RWPE2 (cell line): ENCODE measurements around the gene PRDX4.
"Not testable (repeated sequence)": the region's sequence is repeated elsewhere in the genome, so short reads cannot be mapped to it uniquely, and the experiment has no call there.

Experiments used
- ATAC-seq: fragments of 200-7000 bp; cut with Tn5 transposase; 3 replicates; pipeline ENCODE4 v1.9.1; 2021; ENCODE audit warnings: low read depth
- DNase-seq: peaks from one replicate; pipeline ENCODE4 v3.0.0-alpha.2; 2020; ENCODE audit warnings: low spot score
- H3K27ac ChIP-seq: fragments of 450-650 bp; 2 replicates; pipeline ENCODE4 v1.5.1; 2017; ENCODE audit warnings: mild to moderate bottlenecking; ENCODE audit not compliant: poor library complexity, severe bottlenecking
- H3K27me3 ChIP-seq: fragments of 250-450 bp; sonication (Bioruptor Pico); 2 replicates; pipeline ENCODE4 v1.5.1; 2021; ENCODE audit warnings: mild to moderate bottlenecking, moderate library complexity; ENCODE audit not compliant: insufficient read depth, poor library complexity, severe bottlenecking
- H3K36me3 ChIP-seq: fragments of 250-450 bp; sonication (Bioruptor Pico); 2 replicates; pipeline ENCODE4 v1.5.1; 2020; ENCODE audit warnings: low read depth, mild to moderate bottlenecking, moderate library complexity
- H3K4me1 ChIP-seq: fragments of 250-450 bp; sonication (Bioruptor Pico); 2 replicates; pipeline ENCODE4 v1.5.1; 2021; ENCODE audit warnings: mild to moderate bottlenecking, moderate library complexity; ENCODE audit not compliant: insufficient read depth, poor library complexity, severe bottlenecking
- H3K4me3 ChIP-seq: fragments of 250-450 bp; sonication (Bioruptor Pico); 2 replicates; pipeline ENCODE4 v1.5.1; 2021; ENCODE audit warnings: mild to moderate bottlenecking, moderate library complexity; ENCODE audit not compliant: severe bottlenecking
- H3K9me3 ChIP-seq: fragments of 250-450 bp; sonication (Bioruptor Pico); 2 replicates; pipeline ENCODE4 v1.5.1; 2021; ENCODE audit warnings: mild to moderate bottlenecking, moderate library complexity; ENCODE audit not compliant: severe bottlenecking
- TF ChIP-seq, protein P1 (sequence below): fragments of 450-650 bp; IDR thresholded peaks from one replicate; pipeline ENCODE4 v1.5.1; 2017; ENCODE audit warnings: mild to moderate bottlenecking, moderate library complexity; ENCODE audit not compliant: poor library complexity, severe bottlenecking

The PRDX4 gene

DNA sequence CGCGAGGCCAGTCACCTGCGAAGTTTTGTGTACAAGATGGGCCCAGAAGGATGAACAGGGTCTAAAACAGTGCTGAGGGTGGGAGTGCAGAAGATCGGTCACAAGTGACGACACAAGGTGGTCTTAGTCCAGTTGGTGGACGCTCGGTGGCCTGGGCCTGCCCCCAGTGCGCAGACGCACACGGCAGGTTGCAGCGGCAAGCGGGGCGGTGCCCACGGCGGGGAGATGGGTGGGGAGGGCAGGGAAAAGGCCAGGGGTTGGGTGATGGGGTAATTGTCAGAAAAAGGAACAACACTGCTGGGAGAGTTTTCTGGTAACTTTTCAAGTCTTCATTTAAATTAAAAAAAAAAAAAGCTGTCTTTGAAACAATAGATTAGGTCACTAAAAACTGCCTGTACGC is 1.0 kb upstream of the PRDX4 start:
- H3K27ac ChIP-seq: no peak overlapping the region

DNA sequence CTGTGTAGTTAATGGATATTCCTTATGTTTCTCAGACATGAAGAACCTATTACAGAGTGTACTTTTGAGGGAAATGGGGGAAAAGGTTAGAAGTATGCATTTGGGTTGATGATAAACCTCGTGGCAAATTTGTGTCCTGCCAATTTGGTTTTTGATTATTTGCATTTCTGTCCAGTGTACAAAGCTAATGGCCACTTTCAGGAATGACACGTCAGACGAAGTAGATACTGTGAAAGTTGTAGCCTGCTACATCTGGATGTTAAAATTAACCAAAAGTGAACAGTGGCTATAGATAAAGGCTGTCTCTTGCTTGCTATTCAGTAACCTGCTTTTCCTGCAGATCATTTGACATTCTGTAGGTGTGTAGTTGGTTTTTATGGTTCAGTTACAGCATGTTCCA is 1.0 kb downstream of the PRDX4 start:
- Histone ChIP-seq H3K36me3 (peaks cover 29% of the 10 kb centered on the region), H3K4me3 (peak overlapping the region; percentile 56), H3K4me1 (peaks cover 3% of the 10 kb centered on the region), H3K9me3 (no peaks in the 10 kb centered on the region), H3K27me3 (no peaks in the 10 kb centered on the region), H3K27ac (peak overlapping the region; percentile 66)
- DNase-seq (no peak), ATAC-seq (no peak)
- TF ChIP-seq, protein P1, sequence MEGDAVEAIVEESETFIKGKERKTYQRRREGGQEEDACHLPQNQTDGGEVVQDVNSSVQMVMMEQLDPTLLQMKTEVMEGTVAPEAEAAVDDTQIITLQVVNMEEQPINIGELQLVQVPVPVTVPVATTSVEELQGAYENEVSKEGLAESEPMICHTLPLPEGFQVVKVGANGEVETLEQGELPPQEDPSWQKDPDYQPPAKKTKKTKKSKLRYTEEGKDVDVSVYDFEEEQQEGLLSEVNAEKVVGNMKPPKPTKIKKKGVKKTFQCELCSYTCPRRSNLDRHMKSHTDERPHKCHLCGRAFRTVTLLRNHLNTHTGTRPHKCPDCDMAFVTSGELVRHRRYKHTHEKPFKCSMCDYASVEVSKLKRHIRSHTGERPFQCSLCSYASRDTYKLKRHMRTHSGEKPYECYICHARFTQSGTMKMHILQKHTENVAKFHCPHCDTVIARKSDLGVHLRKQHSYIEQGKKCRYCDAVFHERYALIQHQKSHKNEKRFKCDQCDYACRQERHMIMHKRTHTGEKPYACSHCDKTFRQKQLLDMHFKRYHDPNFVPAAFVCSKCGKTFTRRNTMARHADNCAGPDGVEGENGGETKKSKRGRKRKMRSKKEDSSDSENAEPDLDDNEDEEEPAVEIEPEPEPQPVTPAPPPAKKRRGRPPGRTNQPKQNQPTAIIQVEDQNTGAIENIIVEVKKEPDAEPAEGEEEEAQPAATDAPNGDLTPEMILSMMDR: no peak

More for the DNA sequence above, 1.0 kb upstream of the PRDX4 start:
- Histone ChIP-seq H3K9me3 (no peaks in the 10 kb centered on the region), H3K27me3 (no peaks in the 10 kb centered on the region), H3K4me3 (no peak overlapping the region), H3K4me1 (peaks cover 3% of the 10 kb centered on the region), H3K36me3 (peaks cover 9% of the 10 kb centered on the region)
- DNase-seq (no peak), ATAC-seq (no peak)
- TF ChIP-seq, protein P1: no peak

DNA sequence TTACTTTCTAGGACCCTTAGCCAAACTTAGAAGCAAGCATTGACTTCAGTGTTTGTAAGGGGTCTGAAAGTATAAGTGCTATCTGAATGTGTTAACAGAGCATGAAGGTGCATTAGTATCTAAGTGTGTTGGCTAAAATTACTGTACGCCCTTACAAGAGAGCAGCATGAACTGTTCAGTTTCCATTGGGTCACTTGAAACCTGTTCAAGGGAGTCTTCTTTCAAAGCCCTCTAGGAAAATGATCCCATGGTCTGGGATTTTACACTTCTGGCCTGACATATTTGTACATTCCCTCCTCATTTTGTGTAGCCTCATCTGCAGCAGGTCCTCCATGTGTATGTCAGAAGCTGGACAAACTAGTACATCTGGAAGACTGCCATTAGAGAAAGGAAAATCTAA is 3.2 kb downstream of the PRDX4 start:
- H3K4me1 ChIP-seq: peaks cover 3% of the 10 kb centered on the region
- peaks cover 46% of the 10 kb centered on the region for H3K36me3 ChIP-seq
- H3K27ac ChIP-seq: no peak overlapping the region
- no peak for DNase-seq
- TF ChIP-seq, protein P1: no peak
- no peak overlapping the region for H3K4me3 ChIP-seq
- H3K27me3 ChIP-seq: no peaks in the 10 kb centered on the region
- no peak for ATAC-seq
- H3K9me3 ChIP-seq: no peaks in the 10 kb centered on the region

GRCh38 chrX:23673108-23673507 is 5.8 kb downstream of the PRDX4 start:
- DNase-seq (no peak), ATAC-seq (no peak)
- Histone ChIP-seq H3K27me3 (no peaks in the 10 kb centered on the region), H3K9me3 (no peaks in the 10 kb centered on the region), H3K27ac (no peak overlapping the region), H3K36me3 (peaks cover 51% of the 10 kb centered on the region), H3K4me3 (no peak overlapping the region), H3K4me1 (no peaks in the 10 kb centered on the region)
- TF ChIP-seq, protein P1: no peak

DNA sequence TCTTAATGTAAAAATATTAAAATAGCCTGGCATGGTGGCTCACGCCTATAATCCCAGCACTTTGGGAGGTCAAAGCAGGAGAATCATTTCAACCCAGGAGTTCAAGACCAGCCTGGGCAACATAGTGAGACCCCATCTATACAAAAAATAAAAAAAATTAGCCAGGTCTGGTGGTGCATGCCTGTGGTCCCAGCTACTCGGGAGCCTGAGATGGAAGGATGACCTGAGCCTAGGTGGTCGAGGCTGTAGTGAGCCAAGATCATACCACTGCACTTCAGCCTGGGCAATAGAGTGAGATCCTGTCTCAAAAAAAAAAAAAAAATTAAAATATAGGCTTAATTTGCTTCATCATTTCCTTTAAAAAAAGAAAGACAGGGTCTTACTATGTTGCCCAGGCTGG is 9.2 kb downstream of the PRDX4 start:
- not testable (repeated sequence) for H3K27me3 ChIP-seq, H3K4me1 ChIP-seq, DNase-seq, ATAC-seq, H3K4me3 ChIP-seq, H3K27ac ChIP-seq, H3K9me3 ChIP-seq
- H3K36me3 ChIP-seq: peaks cover 40% of the 10 kb centered on the region
